GM20431 (cell line): Measurements from ENCODE around the gene CEP43.

Experiments
- in situ Hi-C: fragments of 300-500 bp; cut with MseI, MboI; formaldehyde crosslinking; loops from one replicate; pipeline ENCODE4 v1.15.0; 2020; ENCODE audit warnings: low sequenced_read_pairs; ENCODE audit not compliant: unreplicated experiment

CEP43 gene

GRCh38 chr6:167005350-167006159 lies 6.4 kb downstream of the CEP43 start:
- in situ Hi-C loops, result loop anchor here (25.0 kb wide), 1 partner anchor 132 kb away; no protein-coding TSS in a partner anchor

- in situ Hi-C loops, result loop anchor here (25.0 kb wide), 1 partner anchor 129 kb away; no protein-coding TSS in a partner anchor
Observed at GRCh38 chr6:167007985-167008384, 8.8 kb downstream of the CEP43 start.

- in situ Hi-C loops, result loop anchor here (25.0 kb wide), 1 partner anchor 124 kb away; no protein-coding TSS in a partner anchor
Observed at GRCh38 chr6:167013067-167013466, 13.9 kb downstream of the CEP43 start.

- in situ Hi-C loops, result loop anchor here (25.0 kb wide), 1 partner anchor 123 kb away; no protein-coding TSS in a partner anchor
Observed at GRCh38 chr6:167013946-167014345, 14.7 kb downstream of the CEP43 start.

- in situ Hi-C loops, result loop anchor here (25.0 kb wide), 1 partner anchor 122 kb away; no protein-coding TSS in a partner anchor
Observed at GRCh38 chr6:167015302-167015701, 16.1 kb downstream of the CEP43 start.

GRCh38 chr6:167020206-167020605 lies 21.0 kb downstream of the CEP43 start:
- in situ Hi-C loops, result loop anchor here (25.0 kb wide), 1 partner anchor 117 kb away; no protein-coding TSS in a partner anchor

- in situ Hi-C loops, result no loop called here
Observed at GRCh38 chr6:167027308-167027707, 28.1 kb downstream of the CEP43 start.

GRCh38 chr6:167027772-167028171 lies 28.6 kb downstream of the CEP43 start:
- in situ Hi-C loops, result no loop called here

- in situ Hi-C loops, result no loop called here
Observed at GRCh38 chr6:167030222-167031072, 31.2 kb downstream of the CEP43 start.

- in situ Hi-C loops, result no loop called here
Observed at GRCh38 chr6:167031082-167031709, 32.0 kb downstream of the CEP43 start.

- in situ Hi-C loops, result no loop called here
Observed at GRCh38 chr6:167034056-167034455, 34.9 kb downstream of the CEP43 start.

GRCh38 chr6:167037762-167038161 lies 38.6 kb downstream of the CEP43 start:
- in situ Hi-C loops, result no loop called here

- in situ Hi-C loops, result no loop called here
Observed at GRCh38 chr6:167044696-167045095, 45.5 kb downstream of the CEP43 start.

GRCh38 chr6:167045828-167046580 lies 46.8 kb downstream of the CEP43 start:
- in situ Hi-C loops, result no loop called here

- in situ Hi-C loops, result no loop called here
Observed at GRCh38 chr6:167046861-167047495, 47.8 kb downstream of the CEP43 start.

- in situ Hi-C loops, result no loop called here
Observed at GRCh38 chr6:167047554-167047953, 48.4 kb downstream of the CEP43 start.
